Retina (tissue), 1 donor: Measurements from ENCODE around the gene LATS1.
A peak's percentile ranks its signal among the peaks of the same experiment; 100 is the strongest.
"Not testable (repeated sequence)": the region's sequence is repeated elsewhere in the genome, so short reads cannot be mapped to it uniquely, and the experiment has no call there.

Experiments used
- DNase-seq: peaks from one replicate; pipeline ENCODE4 v3.0.0-alpha.2; 2016

The LATS1 gene

DNA sequence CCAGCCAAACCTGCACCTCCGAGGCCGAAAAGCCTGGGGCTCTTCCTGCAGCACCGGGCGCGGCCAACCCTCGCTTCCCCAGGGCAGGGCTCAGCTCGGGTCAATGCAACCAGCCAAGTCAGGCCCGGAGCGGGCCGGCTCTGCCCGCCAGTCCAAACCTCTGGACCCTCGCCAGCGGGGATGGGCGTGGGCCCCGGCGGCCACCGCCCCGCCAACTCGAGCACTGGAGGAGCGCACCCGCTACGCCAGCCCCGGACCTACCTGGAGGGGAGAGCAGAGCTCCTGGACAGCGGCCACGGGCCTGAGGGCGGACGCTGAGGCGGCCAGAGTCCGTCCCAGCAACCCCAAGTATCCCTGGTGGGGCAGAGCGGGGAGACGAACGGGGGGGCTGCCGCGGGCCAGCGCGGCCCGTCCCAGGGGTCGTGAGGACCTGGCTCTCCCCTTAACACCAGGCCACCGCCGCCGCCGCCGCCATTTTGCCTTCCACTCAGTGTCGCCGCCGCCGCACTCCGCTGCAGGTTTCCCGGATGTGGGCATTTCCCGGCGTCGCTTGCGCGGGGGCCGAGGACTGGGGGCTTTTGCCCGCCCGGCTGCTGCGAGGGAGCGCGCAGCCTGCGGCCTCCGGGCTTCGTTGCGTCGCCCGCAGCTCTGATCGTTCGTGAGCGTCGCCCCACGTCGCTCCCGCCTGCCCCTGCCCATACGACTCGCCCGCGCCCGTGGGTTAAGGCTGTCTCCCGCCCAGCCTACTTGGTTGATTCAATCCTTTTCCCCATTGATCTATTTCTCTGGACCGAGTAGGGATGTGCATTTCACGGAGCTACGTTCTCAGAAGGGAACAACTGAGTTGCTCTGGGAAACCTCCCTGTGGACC, at the start of gene LATS1:
Gene LATS1, minus strand, starts transcription at position 514 of the 871 bp plus-strand sequence. CDS start 15,975 bp downstream, outside the sequence.
- peak; percentile 97 for DNase-seq

DNA sequence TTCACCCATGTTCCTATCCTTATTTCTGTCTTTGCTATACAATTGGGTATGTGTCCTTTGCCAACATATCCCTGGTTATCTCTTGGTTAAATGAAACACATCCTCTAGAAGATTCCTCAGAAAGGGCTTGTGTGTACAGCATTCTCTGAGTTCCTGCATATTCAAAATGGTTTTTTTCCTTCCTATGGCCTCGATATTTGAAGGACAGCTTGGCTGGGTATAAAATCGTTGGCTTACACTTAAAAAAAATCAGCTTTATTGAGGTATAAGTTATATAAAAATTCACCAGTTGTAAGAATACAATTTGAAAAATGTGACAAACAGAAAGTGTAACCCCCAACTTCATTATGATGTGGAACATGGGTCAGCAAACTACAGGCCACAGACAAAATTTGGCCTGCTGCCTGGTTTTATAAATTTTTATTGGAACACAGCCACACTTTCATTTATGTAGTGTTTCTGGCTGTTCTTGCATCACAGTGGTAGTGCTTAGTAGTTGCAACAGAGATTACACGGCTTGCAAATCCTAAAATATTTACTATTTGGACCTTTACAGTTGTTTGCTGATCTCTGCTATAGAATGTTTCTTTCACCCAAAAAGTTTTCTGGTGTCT, 48.4 kb upstream of the LATS1 start:
- no peak for DNase-seq

DNA sequence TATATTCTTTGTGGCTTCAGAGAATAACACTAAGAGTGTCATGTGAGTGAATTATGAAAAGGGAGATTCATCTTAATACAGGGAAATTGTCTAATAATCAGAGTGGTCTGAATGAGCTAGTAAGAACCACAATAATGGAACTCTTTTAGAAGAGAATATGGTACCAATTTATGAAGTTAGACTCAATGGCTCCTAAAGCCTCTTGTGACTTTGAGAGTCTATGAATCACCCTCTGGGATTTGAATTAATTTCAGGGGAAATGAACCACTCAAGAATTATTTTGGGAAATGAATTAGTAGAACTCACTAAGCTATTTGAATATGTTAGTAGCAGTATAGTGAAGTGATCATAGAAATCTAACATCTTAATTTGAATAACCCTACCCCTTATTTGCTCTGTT, 46.0 kb upstream of the LATS1 start:
- DNase-seq = no peak

DNA sequence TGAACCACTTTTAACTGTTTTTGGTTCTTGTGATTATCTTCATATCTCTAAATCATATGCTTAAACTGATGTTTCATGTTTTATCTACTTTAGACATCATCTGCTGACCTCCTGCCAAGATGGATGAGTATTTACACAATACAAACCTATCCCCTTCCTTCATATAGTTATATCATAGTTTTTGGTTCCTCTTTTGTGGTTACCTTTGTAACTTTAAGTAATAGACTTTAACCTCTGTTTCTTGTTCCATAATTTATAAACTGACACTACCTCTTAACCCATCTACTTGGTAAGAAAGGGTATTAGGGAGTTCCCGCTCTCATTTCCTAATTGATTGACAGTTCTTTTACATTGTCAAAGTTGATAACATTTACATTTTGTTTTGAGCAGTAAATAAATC, 43.5 kb upstream of the LATS1 start:
- DNase-seq = no peak

DNA sequence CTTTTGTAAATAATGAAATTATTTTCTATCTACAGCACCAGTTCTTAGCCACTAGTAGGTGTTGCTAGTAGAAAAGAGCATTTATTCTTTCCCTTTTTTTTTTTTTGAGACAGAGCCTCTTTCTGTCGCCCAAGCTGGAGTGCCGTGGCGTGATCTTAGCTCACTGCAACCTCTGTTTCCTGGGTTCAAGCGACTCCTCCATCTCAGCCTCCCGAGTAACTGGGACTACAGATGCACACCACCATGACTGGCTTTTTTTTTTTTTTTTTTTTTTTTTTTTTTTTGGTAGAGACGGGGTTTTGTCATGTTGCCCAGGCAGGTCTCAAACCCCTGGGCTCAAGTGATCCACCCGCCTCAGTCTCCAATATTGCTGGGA, 38.3 kb upstream of the LATS1 start:
- no peak for DNase-seq

DNA sequence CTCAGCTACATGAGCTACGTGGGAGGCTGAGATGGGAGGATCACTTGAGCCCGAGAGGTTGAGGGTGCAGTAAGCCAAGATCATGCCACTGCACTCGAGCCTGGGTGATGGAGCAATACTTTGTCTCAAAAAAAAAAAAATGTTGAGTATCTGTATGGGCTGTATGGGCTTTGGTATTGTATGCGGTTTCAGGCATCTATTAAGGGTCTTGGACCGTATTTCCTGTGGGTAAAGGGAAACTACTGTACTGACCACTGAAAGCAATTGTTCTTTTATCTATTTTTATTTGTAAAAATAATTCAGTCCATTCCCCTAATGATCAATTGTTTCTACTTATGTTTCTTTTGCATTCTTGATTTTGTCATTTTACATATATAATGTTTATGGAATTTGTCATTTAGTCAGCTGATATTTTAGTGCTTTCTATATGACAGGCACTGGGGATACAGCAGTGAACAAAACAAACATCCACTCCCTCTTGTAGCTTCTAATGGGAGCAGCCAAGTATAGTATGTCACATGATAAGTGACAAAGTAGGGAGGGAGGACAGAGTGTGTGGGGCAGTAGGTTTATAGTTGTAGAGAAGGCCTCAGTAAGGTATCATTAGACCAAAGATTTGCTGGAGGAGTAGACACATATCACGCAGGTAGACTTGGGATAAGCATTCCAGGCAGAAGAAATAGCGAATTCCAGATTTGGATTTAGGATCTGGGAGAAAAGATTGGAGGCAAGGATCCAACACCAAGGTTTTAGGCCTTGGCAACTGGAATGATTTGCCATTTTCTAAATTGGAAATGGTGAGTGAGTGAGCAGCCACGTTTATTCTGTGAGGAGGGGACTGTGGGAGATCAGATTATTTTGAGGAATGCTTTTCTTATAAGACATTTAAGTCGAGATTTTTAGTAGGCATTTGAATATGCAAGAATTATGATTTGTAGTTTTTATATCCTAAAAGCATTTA, 37.7 kb upstream of the LATS1 start:
- no peak for DNase-seq

DNA sequence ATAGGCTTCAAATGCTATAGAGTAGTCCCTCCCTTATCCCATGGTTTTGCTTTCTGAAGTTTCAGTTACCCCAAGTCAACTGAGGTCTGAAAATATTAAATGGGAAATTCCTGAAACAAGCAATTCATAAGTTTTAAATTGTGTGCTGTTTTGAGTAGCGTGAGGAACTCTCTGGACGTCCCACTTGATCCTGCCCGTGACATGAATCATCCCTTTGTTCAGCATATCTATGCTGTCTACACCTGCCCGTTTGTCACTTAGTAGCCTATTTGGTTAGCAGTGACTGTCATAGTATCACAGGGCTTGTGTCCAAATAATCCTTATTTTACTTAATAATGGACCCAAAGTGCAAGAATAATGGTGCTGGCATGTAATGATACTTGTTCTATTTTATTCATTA, 36.6 kb upstream of the LATS1 start:
- DNase-seq = no peak

DNA sequence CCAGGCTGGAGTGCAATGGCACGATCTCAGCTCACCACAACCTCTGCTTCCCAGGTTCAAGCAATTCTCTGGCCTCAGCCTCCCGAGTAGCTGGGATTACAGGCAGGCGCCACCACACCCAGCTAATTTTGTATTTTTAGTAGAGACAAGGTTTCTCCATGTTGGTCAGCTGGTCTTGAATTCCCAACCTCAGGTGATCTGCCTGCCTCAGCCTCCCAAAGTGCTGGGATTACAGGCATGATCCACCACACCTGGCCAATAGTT, 35.4 kb upstream of the LATS1 start:
- DNase-seq = not testable (repeated sequence)

DNA sequence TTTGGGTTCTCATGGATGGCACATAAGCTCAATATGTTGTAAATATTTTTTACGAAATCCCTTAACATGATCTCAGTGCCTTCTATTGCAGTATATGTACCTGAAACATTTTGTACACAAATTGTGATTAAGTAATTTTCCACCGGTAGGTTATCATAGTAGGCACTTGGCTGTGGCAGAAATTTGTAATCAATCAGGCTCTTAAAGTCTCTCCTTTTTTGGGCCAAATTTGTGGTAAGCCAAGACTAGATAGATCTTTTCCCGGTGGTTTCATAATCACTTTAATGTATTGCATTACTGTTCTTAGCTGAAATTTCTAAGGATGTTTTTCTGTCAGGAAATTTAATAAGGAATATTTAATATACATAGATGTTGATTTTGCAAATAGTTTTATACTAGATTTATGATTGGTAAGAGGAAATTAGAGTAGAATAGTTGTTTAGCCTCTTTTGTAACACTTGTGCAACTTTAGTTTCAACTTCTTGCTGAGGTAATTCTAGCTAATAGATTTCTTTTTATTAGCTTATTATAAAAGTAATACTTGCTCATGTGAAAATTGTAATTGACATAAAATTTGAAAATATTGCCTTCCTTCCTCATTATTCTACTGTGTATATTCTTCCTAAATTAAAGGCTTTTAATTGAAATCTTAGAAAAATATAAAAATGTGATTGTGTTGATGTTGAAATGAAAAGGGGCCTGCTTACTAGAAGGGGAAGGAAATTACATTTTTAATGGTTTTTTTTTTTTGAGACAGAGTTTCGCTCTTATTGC, 34.9 kb upstream of the LATS1 start:
- no peak for DNase-seq

DNA sequence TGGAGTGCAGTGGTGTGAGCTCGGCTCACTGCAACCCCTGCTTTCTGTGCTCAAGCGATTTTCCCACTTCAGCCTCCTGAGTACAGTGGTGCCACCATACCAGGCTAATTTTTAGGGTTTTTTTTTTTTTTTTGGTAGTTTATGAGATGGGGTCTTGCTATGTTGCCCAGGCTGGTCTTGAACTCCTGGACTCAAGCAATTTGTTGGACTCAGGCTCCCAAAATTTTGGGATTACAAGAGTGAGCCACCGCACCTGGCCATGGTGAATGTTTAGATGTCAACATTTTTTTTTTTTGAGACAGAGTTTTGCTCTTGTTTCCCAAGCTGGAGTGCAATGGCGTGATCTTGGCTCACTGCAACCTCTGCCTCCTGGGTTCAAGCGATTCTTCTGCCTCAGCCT, 34.0 kb upstream of the LATS1 start:
- DNase-seq = not testable (repeated sequence)

DNA sequence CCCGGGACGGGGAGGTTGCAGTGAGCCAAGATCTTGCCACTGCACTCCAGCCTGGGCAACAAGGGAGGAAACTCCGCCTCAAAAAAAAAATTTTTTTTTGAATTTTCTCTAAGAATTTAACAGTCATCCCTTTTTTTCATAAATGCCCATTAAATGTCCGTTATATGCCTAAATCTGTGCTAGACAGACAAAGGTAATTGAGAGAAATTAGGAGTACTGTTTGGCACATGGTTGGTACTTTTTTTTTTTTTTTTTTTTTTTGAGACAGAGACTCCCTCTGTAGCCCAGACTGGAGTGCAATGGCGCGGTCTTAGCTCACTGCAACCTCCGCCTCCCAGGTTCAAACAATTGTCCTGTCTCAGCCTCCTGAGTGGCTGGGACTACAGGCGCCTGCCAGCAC, 33.3 kb upstream of the LATS1 start:
- DNase-seq = no peak

DNA sequence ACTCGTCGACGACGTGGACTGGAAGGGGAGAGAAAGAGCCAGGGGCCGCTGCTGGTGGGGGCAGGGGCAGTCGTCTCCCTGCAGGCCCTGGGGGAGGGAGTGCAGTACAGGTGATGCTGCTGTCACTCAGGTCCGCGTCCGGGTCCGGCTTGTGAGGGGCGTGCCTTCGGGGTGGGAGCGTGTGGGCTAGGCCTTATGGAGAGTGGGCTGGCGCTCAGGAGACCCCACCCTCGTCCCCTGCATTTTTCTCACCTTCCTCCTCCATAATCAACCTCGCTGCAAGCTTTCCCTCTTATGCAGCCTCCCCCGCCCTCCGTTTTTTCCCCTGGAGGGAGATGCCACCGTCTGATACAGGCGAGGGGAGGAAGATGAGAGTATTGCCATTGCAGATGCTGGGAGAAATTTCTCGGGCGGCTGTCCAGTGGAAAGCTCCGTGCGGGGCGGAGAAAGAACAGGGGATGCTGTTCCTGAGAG, 32.3 kb upstream of the LATS1 start:
- no peak for DNase-seq

DNA sequence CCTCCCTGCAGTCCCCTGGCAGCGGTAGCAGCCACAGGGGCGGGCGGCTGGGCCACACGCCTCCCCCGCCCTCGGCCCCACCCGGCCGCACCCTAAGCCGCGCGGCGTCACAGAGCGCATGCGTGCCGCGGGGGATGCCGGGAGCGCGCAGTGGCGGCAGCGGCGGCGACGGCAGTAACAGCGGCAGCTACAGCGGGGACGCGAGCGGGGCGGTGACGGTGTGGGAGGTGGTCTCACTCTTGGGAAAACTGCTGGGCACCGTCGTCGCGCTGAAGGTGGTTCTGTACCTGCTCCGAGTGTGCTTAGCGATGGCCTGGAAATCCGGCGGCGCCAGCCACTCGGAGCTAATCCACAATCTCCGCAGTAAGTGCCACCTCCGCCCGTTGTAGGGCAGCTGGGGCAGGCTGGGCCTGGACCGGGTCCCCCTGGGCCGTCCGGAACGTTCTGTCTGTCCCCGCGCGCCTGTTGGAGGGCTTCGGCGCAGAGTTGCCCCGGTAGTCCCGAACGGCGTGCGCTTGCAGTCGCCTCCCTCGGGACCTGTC, 31.8 kb upstream of the LATS1 start, which contains the start of gene PCMT1:
Gene PCMT1, plus strand, starts transcription at position 148 of the 542 bp plus-strand sequence. Its CDS starts 161 bp downstream, at position 309.
- DNase-seq = peak; percentile 94

DNA sequence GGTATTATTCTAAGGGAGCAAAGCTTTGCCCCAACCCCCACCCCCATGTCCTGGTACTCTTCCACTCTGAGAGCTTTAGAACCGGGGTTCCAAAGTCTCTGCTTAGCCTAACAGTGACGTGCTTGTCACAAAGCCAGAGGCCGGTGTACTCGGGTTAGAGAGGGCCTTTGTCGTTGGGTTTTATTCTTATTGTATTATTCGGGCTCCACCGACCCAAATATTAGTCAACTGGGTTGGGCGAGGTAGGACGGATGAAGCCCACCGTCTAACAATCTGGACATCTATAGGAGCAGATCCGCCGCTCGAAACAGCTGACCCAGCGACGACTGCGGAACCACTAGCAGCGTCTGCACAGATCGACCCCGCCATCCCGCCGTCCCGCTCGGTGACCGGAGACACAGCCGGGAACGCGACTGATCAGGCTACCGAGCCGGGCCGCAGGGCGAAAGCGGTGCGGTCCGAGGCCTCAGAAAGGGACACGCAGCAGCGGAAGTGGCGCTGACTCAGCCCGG, 31.2 kb upstream of the LATS1 start:
- not testable (repeated sequence) for DNase-seq

DNA sequence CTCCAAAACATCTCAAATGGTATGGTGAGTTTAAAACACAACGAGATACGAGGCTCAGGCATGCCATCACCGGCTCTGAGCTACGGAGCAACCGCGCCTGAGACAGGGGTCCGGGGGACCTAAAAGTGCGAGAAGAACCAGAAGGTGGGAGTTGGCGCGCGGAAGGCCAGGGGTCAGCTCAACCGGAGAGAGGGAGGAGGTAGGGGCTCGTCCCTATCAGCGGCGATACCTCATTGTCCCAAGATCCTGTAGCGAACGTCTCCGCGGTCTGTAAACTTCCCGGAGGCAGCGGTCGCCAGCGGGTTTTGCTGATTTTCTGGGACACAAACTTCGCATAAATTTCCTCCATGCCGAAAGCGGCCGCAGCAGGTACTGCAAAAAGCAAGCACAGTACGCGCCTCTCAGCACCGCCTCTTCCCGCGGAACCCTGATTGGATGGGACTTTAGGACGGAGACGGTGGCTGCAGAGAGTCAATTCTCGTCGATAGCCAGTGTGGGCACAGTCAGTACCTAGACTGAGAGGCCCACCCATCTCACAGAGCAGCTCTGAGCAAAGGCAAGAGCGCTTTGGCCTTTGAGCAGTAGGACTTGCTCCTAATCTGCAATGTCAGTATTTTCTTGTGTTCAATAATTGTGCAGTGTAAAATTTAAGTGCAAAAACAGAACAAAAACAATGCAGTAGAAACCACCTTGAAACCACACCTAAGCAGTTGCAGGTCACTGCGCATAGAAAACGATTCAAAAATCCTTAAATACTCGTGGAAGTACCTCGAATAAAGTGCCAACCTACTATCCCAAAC, 28.4 kb upstream of the LATS1 start, which contains the start of gene NUP43:
Gene NUP43, minus strand, starts transcription at position 383 of the 800 bp plus-strand sequence. Its CDS starts 34 bp downstream, at position 349.
- peak; percentile 94 for DNase-seq

DNA sequence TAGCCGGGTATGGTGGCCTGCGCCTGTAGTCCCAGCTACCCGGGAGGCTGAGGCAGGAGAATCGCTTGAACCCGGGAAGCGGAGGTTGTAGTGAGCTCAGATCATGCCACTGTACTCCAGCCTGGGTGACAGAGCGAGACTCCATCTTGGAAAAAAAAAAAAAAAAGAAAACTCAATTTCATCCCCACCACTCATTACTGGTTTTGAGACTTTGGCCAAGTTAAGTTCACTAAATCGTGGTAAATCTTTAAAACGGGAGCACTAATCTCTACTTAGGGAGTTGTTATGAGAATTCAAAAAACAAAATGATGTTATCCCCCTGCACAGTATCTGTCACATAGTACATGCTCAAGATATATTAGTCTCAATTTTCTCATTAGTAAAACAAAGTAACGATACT, 27.4 kb upstream of the LATS1 start:
- not testable (repeated sequence) for DNase-seq

DNA sequence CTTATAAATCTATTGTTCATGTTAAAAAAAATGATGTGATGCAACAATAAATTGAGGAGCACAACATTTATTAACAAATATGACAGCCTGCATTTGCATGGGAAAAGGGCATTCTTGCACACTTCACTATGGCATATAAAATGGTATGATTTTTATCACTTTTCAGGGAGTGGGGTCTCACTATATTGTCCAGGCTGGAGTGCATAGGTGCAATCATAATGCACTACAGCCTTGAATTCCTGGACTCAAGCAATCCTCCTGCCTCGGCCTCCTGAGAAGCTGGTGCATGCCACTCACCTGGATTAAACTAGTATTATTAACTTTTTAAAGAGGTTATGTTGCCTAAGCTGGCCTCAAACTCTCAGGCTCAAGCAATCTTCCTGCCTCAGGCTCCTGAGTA, 17.0 kb upstream of the LATS1 start:
- no peak for DNase-seq

DNA sequence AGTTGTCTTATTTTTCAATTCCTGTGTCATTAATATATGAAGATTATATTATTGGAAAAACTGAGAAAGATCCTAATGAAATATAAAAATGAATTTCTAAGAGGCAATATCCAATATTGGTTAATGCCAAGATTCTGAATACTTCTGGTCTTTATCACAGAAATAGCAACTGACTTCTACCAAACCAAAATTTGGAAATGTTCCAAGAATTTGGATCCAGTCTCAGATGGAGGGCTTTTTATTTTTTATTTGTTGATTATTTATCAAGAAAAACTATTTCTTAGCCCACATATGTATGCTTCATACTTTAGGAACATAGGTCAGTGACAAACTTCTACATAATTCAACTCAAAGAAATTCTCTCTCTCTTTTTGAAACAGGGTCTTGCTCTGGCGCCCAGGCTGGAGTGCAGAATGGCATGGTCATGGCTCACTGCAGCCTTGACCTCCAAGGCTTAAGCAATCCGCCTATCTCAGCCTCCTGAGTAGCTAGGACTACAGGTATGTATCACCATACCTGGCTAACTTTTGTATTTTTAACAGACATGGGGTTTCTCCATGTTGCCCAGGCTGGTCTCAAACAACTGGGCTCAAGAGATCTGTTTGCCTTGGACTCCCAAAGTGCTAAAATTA, 15.3 kb upstream of the LATS1 start:
- DNase-seq = no peak

DNA sequence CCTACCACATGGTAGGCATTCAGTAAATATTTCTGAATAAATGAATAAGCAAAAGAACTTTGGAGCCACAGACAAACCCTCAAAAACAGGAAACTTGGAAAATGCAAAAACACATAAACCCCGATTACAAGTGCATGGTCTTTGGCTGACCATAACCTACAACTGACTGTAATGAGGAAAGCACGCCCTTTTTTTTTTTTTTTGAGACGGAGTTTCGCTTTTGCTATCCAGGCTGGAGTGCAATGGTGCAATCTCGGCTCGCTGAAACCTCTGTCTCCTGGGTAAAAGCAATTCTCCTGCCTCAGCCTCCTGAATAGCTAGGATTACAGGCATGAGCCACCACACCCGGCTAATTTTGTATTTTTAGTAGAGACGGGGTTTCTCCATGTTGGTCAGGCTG, 11.9 kb upstream of the LATS1 start:
- DNase-seq = no peak

DNA sequence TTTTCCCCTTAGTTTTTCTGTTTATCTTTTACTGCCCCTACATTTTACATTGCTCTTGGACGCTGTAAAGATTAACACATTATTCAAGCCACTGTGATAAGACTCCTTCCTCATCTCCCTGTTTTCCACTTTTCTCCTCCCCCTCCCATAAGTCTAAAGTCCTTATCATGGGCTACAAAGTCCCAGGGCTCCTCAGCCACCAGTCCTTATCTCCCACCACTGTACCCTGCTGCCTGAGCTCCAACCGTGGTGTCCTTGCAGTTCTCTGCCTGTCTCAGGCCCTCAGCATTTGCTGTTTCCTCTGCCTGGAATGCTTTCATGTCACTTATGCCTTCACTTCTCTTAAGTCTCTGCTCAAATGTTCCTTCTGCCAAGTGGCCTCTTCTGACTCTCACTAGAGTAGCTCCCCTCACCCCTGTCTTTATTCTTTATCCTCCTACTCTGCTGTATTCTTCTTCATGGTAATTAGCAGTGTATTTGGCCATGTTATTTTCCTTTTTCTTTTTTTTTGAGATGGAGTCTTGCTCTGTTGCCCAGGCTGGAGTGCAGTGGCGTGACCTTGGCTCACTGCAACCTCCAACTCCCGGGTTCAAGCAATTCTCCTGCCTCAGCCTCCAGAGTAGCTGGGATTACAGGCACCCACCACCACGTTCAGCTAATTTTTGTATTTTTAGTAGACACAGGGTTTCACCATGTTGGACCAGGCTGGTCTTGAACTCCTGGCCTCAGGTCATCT, 10.8 kb upstream of the LATS1 start:
- DNase-seq = no peak
